ENCODE data around the gene CMIP.

CMIP gene

DNA sequence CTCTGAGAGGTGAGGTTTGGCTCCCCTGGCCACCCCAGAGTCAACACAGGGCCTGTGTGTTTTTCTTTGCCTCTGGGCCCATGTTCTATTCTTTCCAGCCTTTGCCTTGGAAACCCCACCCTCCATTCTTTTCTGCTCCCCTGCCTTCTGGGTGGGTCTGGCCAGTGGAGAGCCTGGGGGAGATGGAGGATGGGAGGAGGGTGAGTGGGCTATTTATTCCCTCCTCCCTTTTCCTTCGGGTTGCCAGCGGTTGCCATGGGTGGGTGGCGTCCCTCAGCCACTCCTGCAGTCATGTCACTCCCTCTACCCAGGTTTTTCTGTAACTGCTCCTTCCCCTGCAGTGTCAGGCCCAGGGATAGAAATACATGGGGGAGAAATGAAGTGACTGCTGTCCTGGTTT is 15.5 kb downstream of the CMIP start:
- no peak for TF ChIP-seq CTCF (IDR thresholded peaks at IDR 0.05; ENCODE audit: low read depth, low read length)
- no peak overlapping the region for H3K4me3 ChIP-seq (ENCODE audit: low read depth, low read length)
- DNase-seq (ENCODE audit: low read depth, low spot score): no peak
- in situ Hi-C loops (cut with HindIII; ENCODE audit: low sequenced_read_pairs): no loop called here

- TF ChIP-seq CTCF (IDR thresholded peaks at IDR 0.05; ENCODE audit: low read depth, low read length): no peak
- DNase-seq (ENCODE audit: low read depth, low spot score): no peak
- in situ Hi-C loops (cut with HindIII; ENCODE audit: low sequenced_read_pairs): no loop called here
- no peak overlapping the region for H3K4me3 ChIP-seq (ENCODE audit: low read depth, low read length)
Observed at GRCh38 chr16:81461243-81461642, 16.6 kb downstream of the CMIP start.

DNA sequence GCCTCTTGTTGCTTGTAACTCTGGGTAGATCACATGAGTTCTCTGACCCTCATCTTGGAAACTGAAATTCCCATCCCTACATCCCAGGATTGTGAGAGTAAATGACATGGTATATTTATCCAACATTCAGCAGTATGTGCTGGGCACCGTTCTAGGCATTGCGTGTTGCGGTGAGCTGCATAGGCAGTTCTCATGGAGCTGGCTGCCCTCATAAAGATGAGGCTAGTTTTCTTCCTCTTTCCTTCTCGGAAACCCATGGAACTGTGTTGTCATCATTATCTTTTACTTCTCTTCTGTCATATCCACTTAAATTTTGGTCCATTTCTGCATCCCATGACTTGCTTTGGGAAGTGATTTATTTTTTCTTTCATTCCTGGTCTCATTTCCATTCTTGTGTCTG is 17.2 kb downstream of the CMIP start:
- in situ Hi-C loops (cut with HindIII; ENCODE audit: low sequenced_read_pairs): no loop called here
- no peak overlapping the region for H3K4me3 ChIP-seq (ENCODE audit: low read depth, low read length)
- no peak for TF ChIP-seq CTCF (IDR thresholded peaks at IDR 0.05; ENCODE audit: low read depth, low read length)
- no peak for DNase-seq (ENCODE audit: low read depth, low spot score)

DNA sequence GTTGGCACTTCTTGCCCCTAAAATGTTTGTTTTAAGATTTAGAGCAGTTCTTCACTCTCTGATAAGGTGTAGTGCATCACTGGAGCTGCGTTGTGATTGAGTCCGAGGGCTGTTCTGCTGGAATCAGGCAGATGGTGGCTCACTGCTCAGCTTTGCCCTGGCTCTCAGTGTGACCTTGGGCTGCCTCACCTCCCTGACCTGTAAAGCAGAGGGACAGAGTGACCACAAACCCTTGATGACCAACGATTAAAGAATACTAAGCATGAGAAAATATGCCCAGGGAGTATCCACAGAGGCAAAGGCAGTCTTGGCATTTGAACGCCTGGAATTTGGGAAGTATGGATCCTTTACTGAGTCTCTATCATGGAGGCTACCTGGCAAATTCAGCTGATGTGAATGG is 18.1 kb downstream of the CMIP start:
- in situ Hi-C loops (cut with HindIII; ENCODE audit: low sequenced_read_pairs): no loop called here
- no peak for DNase-seq (ENCODE audit: low read depth, low spot score)
- H3K4me3 ChIP-seq (ENCODE audit: low read depth, low read length): no peak overlapping the region
- TF ChIP-seq CTCF (IDR thresholded peaks at IDR 0.05; ENCODE audit: low read depth, low read length): no peak

- in situ Hi-C loops (cut with HindIII; ENCODE audit: low sequenced_read_pairs): no loop called here
- no peak for DNase-seq (ENCODE audit: low read depth, low spot score)
- no peak overlapping the region for H3K4me3 ChIP-seq (ENCODE audit: low read depth, low read length)
- TF ChIP-seq CTCF (IDR thresholded peaks at IDR 0.05; ENCODE audit: low read depth, low read length): no peak
Observed at GRCh38 chr16:81463296-81463890, 18.8 kb downstream of the CMIP start.

GRCh38 chr16:81464279-81464678 is 19.7 kb downstream of the CMIP start:
- TF ChIP-seq CTCF (IDR thresholded peaks at IDR 0.05; ENCODE audit: low read depth, low read length): no peak
- H3K4me3 ChIP-seq (ENCODE audit: low read depth, low read length): no peak overlapping the region
- in situ Hi-C loops (cut with HindIII; ENCODE audit: low sequenced_read_pairs): no loop called here

More at GRCh38 chr16:81464279-81464678, 19.7 kb downstream of the CMIP start:
- no peak for DNase-seq (ENCODE audit: low read depth, low spot score)
